Measurements from ENCODE around the gene XPO4.

- no peak for TF ChIP-seq NR0B2 (CRISPR knock-in tag; IDR thresholded peaks at IDR 0.05)
- no peak for TF ChIP-seq ZNF280B (CRISPR knock-in tag; IDR thresholded peaks at IDR 0.05; ENCODE audit: borderline replicate concordance)
Measured at GRCh38 chr13:20727856-20728255, 174.7 kb downstream of the XPO4 start.

All from HepG2 (cell line).